SU-DHL-6 (cell line): ENCODE measurements around the gene RHCG.

Experiments used
- CTCF ChIP-seq: fragments of 200-600 bp; sonication (generic); IDR thresholded peaks from one replicate; pipeline ENCODE4 v1.5.1; 2017; ENCODE audit warnings: antibody characterized with exemption, mild to moderate bottlenecking, low read length, moderate library complexity; ENCODE audit not compliant: insufficient read depth, poor library complexity, severe bottlenecking
- EZH2phosphoT487 ChIP-seq: fragments of 200-600 bp; sonication (generic), shearing (Covaris generic); conservative IDR thresholded peaks from 2 replicates; pipeline ENCODE4 v1.6.1; 2018; ENCODE audit warnings: mild to moderate bottlenecking, antibody characterized with exemption, low read length, moderate library complexity, mixed read lengths

GRCh38 chr15:89452330-89452836 is 44.0 kb downstream of the RHCG start:
- TF ChIP-seq CTCF (no peak), EZH2phosphoT487 (no peak)
